ENCODE results near the gene AFAP1L2. TPM values are rescaled to one million over a fixed set of nuclear protein-coding genes. Genes with fewer than 3 reads are reported as not detected.

AFAP1L2 gene
- total RNA-seq, 1 donor from 2014 or later = 0.98 TPM

- Mint-ChIP-seq H3K4me3 (ENCODE audit: low read depth) (no peak overlapping the region), H3K36me3 (ENCODE audit: insufficient read depth) (peaks cover 22% of the 10 kb centered on the region), H3K4me1 (ENCODE audit: low read depth) (peaks cover 10% of the 10 kb centered on the region), H3K27me3 (no peaks in the 10 kb centered on the region), H3K27ac (no peak overlapping the region), H3K9me3 (ENCODE audit: low read depth) (no peaks in the 10 kb centered on the region)
- DNase-seq (ENCODE audit: low spot score, unreplicated experiment) = no peak
- no peak for TF ChIP-seq CTCF (IDR thresholded peaks at IDR 0.05; ENCODE audit: unreplicated experiment)
These were observed 37.9 kb upstream of the AFAP1L2 start for GRCh38 chr10:114442091-114442630.

- H3K36me3 Mint-ChIP-seq (ENCODE audit: insufficient read depth) = peaks cover 25% of the 10 kb centered on the region
- peaks cover 5% of the 10 kb centered on the region for H3K4me1 Mint-ChIP-seq (ENCODE audit: low read depth)
- DNase-seq (ENCODE audit: low spot score, unreplicated experiment) = no peak
- H3K27me3 Mint-ChIP-seq = no peaks in the 10 kb centered on the region
- H3K4me3 Mint-ChIP-seq (ENCODE audit: low read depth) = no peak overlapping the region
- H3K9me3 Mint-ChIP-seq (ENCODE audit: low read depth) = no peaks in the 10 kb centered on the region
- no peak for TF ChIP-seq CTCF (IDR thresholded peaks at IDR 0.05; ENCODE audit: unreplicated experiment)
- H3K27ac Mint-ChIP-seq = no peak overlapping the region
These were observed 36.8 kb upstream of the AFAP1L2 start for GRCh38 chr10:114441107-114441506.

- no peak for DNase-seq (ENCODE audit: low spot score, unreplicated experiment)
- no peak overlapping the region for H3K27ac Mint-ChIP-seq
- no peaks in the 10 kb centered on the region for H3K27me3 Mint-ChIP-seq
- no peak overlapping the region for H3K4me3 Mint-ChIP-seq (ENCODE audit: low read depth)
- H3K4me1 Mint-ChIP-seq (ENCODE audit: low read depth) = peaks cover 1% of the 10 kb centered on the region
- H3K9me3 Mint-ChIP-seq (ENCODE audit: low read depth) = no peaks in the 10 kb centered on the region
- H3K36me3 Mint-ChIP-seq (ENCODE audit: insufficient read depth) = peaks cover 15% of the 10 kb centered on the region
- TF ChIP-seq CTCF (IDR thresholded peaks at IDR 0.05; ENCODE audit: unreplicated experiment) = peak; percentile 65
These were observed 33.4 kb upstream of the AFAP1L2 start for GRCh38 chr10:114437473-114438292.

- Mint-ChIP-seq H3K36me3 (ENCODE audit: insufficient read depth) (peaks cover 15% of the 10 kb centered on the region), H3K4me3 (ENCODE audit: low read depth) (no peak overlapping the region), H3K4me1 (ENCODE audit: low read depth) (no peaks in the 10 kb centered on the region), H3K27ac (no peak overlapping the region), H3K9me3 (ENCODE audit: low read depth) (no peaks in the 10 kb centered on the region), H3K27me3 (no peaks in the 10 kb centered on the region)
- no peak for TF ChIP-seq CTCF (IDR thresholded peaks at IDR 0.05; ENCODE audit: unreplicated experiment)
- DNase-seq (ENCODE audit: low spot score, unreplicated experiment) = no peak
These were observed 32.6 kb upstream of the AFAP1L2 start for GRCh38 chr10:114436941-114437340.

- H3K36me3 Mint-ChIP-seq (ENCODE audit: insufficient read depth) = peaks cover 16% of the 10 kb centered on the region
These were observed 28.3 kb upstream of the AFAP1L2 start for GRCh38 chr10:114432566-114433093.

More at GRCh38 chr10:114432566-114433093, 28.3 kb upstream of the AFAP1L2 start:
- Mint-ChIP-seq H3K9me3 (ENCODE audit: low read depth) (no peaks in the 10 kb centered on the region), H3K4me1 (ENCODE audit: low read depth) (no peaks in the 10 kb centered on the region), H3K4me3 (ENCODE audit: low read depth) (no peak overlapping the region), H3K27me3 (no peaks in the 10 kb centered on the region), H3K27ac (no peak overlapping the region)
- no peak for TF ChIP-seq CTCF (IDR thresholded peaks at IDR 0.05; ENCODE audit: unreplicated experiment)
- no peak for DNase-seq (ENCODE audit: low spot score, unreplicated experiment)

Data from progenitor cell of endocrine pancreas (in vitro differentiated cells).